ENCODE data around the gene GRIK4.

Gene GRIK4

GRCh38 chr11:120720760-120721159 is 209.2 kb downstream of the GRIK4 start:
- Histone ChIP-seq H3K27me3 (ENCODE audit: control insufficient read depth, insufficient read depth, low read length) (peaks cover 4% of the 10 kb centered on the region), H3K9ac (ENCODE audit: low read length) (no peak overlapping the region), H3K9me3 (ENCODE audit: control insufficient read depth, low read length) (no peaks in the 10 kb centered on the region)

GRCh38 chr11:120722524-120722923 is 211.0 kb downstream of the GRIK4 start:
- no peaks in the 10 kb centered on the region for H3K4me1 ChIP-seq (ENCODE audit: control insufficient read depth, insufficient read depth, low read length)
- H3K36me3 ChIP-seq (ENCODE audit: control insufficient read depth, insufficient read depth, low read length): no peaks in the 10 kb centered on the region
- no peak overlapping the region for H3K4me3 ChIP-seq (ENCODE audit: low read length)
- H3K27me3 ChIP-seq (ENCODE audit: control insufficient read depth, insufficient read depth, low read length): peaks cover 3% of the 10 kb centered on the region
- H3K9ac ChIP-seq (ENCODE audit: low read length): no peak overlapping the region
- no peaks in the 10 kb centered on the region for H3K9me3 ChIP-seq (ENCODE audit: control insufficient read depth, low read length)

More at GRCh38 chr11:120720760-120721159, 209.2 kb downstream of the GRIK4 start:
- no peak overlapping the region for H3K4me3 ChIP-seq (ENCODE audit: low read length)
- H3K4me1 ChIP-seq (ENCODE audit: control insufficient read depth, insufficient read depth, low read length): no peaks in the 10 kb centered on the region
- no peaks in the 10 kb centered on the region for H3K36me3 ChIP-seq (ENCODE audit: control insufficient read depth, insufficient read depth, low read length)

GRCh38 chr11:120723751-120724150 is 212.2 kb downstream of the GRIK4 start:
- Histone ChIP-seq H3K9me3 (ENCODE audit: control insufficient read depth, low read length) (no peaks in the 10 kb centered on the region), H3K9ac (ENCODE audit: low read length) (no peak overlapping the region), H3K4me1 (ENCODE audit: control insufficient read depth, insufficient read depth, low read length) (no peaks in the 10 kb centered on the region), H3K36me3 (ENCODE audit: control insufficient read depth, insufficient read depth, low read length) (no peaks in the 10 kb centered on the region), H3K4me3 (ENCODE audit: low read length) (no peak overlapping the region), H3K27me3 (ENCODE audit: control insufficient read depth, insufficient read depth, low read length) (no peaks in the 10 kb centered on the region)

- H3K4me1 ChIP-seq (ENCODE audit: control insufficient read depth, insufficient read depth, low read length): no peaks in the 10 kb centered on the region
- no peaks in the 10 kb centered on the region for H3K36me3 ChIP-seq (ENCODE audit: control insufficient read depth, insufficient read depth, low read length)
- H3K9me3 ChIP-seq (ENCODE audit: control insufficient read depth, low read length): no peaks in the 10 kb centered on the region
- H3K27me3 ChIP-seq (ENCODE audit: control insufficient read depth, insufficient read depth, low read length): no peaks in the 10 kb centered on the region
- H3K4me3 ChIP-seq (ENCODE audit: low read length): no peak overlapping the region
- H3K9ac ChIP-seq (ENCODE audit: low read length): no peak overlapping the region
Measured at GRCh38 chr11:120727752-120728151, 216.2 kb downstream of the GRIK4 start.

- Histone ChIP-seq H3K9me3 (ENCODE audit: control insufficient read depth, low read length) (no peaks in the 10 kb centered on the region), H3K4me1 (ENCODE audit: control insufficient read depth, insufficient read depth, low read length) (no peaks in the 10 kb centered on the region), H3K27me3 (ENCODE audit: control insufficient read depth, insufficient read depth, low read length) (no peaks in the 10 kb centered on the region), H3K9ac (ENCODE audit: low read length) (no peak overlapping the region), H3K36me3 (ENCODE audit: control insufficient read depth, insufficient read depth, low read length) (no peaks in the 10 kb centered on the region), H3K4me3 (ENCODE audit: low read length) (no peak overlapping the region)
Measured at GRCh38 chr11:120735035-120735434, 223.5 kb downstream of the GRIK4 start.

- Histone ChIP-seq H3K4me1 (ENCODE audit: control insufficient read depth, insufficient read depth, low read length) (no peaks in the 10 kb centered on the region), H3K27me3 (ENCODE audit: control insufficient read depth, insufficient read depth, low read length) (no peaks in the 10 kb centered on the region), H3K4me3 (ENCODE audit: low read length) (no peak overlapping the region), H3K9me3 (ENCODE audit: control insufficient read depth, low read length) (no peaks in the 10 kb centered on the region), H3K36me3 (ENCODE audit: control insufficient read depth, insufficient read depth, low read length) (no peaks in the 10 kb centered on the region), H3K9ac (ENCODE audit: low read length) (no peak overlapping the region)
Measured at GRCh38 chr11:120738516-120739046, 227.0 kb downstream of the GRIK4 start.

- no peak overlapping the region for H3K9ac ChIP-seq (ENCODE audit: low read length)
- no peaks in the 10 kb centered on the region for H3K36me3 ChIP-seq (ENCODE audit: control insufficient read depth, insufficient read depth, low read length)
- H3K9me3 ChIP-seq (ENCODE audit: control insufficient read depth, low read length): no peaks in the 10 kb centered on the region
- no peaks in the 10 kb centered on the region for H3K27me3 ChIP-seq (ENCODE audit: control insufficient read depth, insufficient read depth, low read length)
- H3K4me3 ChIP-seq (ENCODE audit: low read length): no peak overlapping the region
- no peaks in the 10 kb centered on the region for H3K4me1 ChIP-seq (ENCODE audit: control insufficient read depth, insufficient read depth, low read length)
Measured at GRCh38 chr11:120739780-120740179, 228.2 kb downstream of the GRIK4 start.

GRCh38 chr11:120740380-120740779 is 228.8 kb downstream of the GRIK4 start:
- H3K9ac ChIP-seq (ENCODE audit: low read length): no peak overlapping the region
- no peaks in the 10 kb centered on the region for H3K27me3 ChIP-seq (ENCODE audit: control insufficient read depth, insufficient read depth, low read length)
- H3K36me3 ChIP-seq (ENCODE audit: control insufficient read depth, insufficient read depth, low read length): no peaks in the 10 kb centered on the region
- no peaks in the 10 kb centered on the region for H3K9me3 ChIP-seq (ENCODE audit: control insufficient read depth, low read length)
- no peaks in the 10 kb centered on the region for H3K4me1 ChIP-seq (ENCODE audit: control insufficient read depth, insufficient read depth, low read length)
- no peak overlapping the region for H3K4me3 ChIP-seq (ENCODE audit: low read length)

- H3K9me3 ChIP-seq (ENCODE audit: control insufficient read depth, low read length): no peaks in the 10 kb centered on the region
- H3K36me3 ChIP-seq (ENCODE audit: control insufficient read depth, insufficient read depth, low read length): no peaks in the 10 kb centered on the region
- H3K27me3 ChIP-seq (ENCODE audit: control insufficient read depth, insufficient read depth, low read length): no peaks in the 10 kb centered on the region
- H3K9ac ChIP-seq (ENCODE audit: low read length): no peak overlapping the region
- H3K4me3 ChIP-seq (ENCODE audit: low read length): no peak overlapping the region
- no peaks in the 10 kb centered on the region for H3K4me1 ChIP-seq (ENCODE audit: control insufficient read depth, insufficient read depth, low read length)
Measured at GRCh38 chr11:120744016-120744994, 232.8 kb downstream of the GRIK4 start.

GRCh38 chr11:120746376-120746775 is 234.8 kb downstream of the GRIK4 start:
- no peaks in the 10 kb centered on the region for H3K36me3 ChIP-seq (ENCODE audit: control insufficient read depth, insufficient read depth, low read length)
- H3K4me1 ChIP-seq (ENCODE audit: control insufficient read depth, insufficient read depth, low read length): no peaks in the 10 kb centered on the region
- H3K9me3 ChIP-seq (ENCODE audit: control insufficient read depth, low read length): no peaks in the 10 kb centered on the region
- no peaks in the 10 kb centered on the region for H3K27me3 ChIP-seq (ENCODE audit: control insufficient read depth, insufficient read depth, low read length)
- no peak overlapping the region for H3K9ac ChIP-seq (ENCODE audit: low read length)
- H3K4me3 ChIP-seq (ENCODE audit: low read length): no peak overlapping the region

GRCh38 chr11:120746836-120747609 is 235.5 kb downstream of the GRIK4 start:
- Histone ChIP-seq H3K4me1 (ENCODE audit: control insufficient read depth, insufficient read depth, low read length) (no peaks in the 10 kb centered on the region), H3K4me3 (ENCODE audit: low read length) (no peak overlapping the region), H3K27me3 (ENCODE audit: control insufficient read depth, insufficient read depth, low read length) (no peaks in the 10 kb centered on the region), H3K9me3 (ENCODE audit: control insufficient read depth, low read length) (no peaks in the 10 kb centered on the region), H3K9ac (ENCODE audit: low read length) (no peak overlapping the region), H3K36me3 (ENCODE audit: control insufficient read depth, insufficient read depth, low read length) (no peaks in the 10 kb centered on the region)
